ENCODE measurements around the gene FRMD1. TPM values are rescaled to one million over a fixed set of nuclear protein-coding genes. Genes with fewer than 3 reads are reported as not detected.

Gene FRMD1
- total RNA-seq, 1 experiment from 2014 or later, result not detected

GRCh38 chr6:168005796-168006195 is 73.2 kb downstream of the FRMD1 start:
- DNase-seq (ENCODE audit: low spot score), result no peak

GRCh38 chr6:168004945-168005344 is 74.1 kb downstream of the FRMD1 start:
- no peak for DNase-seq (ENCODE audit: low spot score)

GRCh38 chr6:168004023-168004422 is 75.0 kb downstream of the FRMD1 start:
- DNase-seq (ENCODE audit: low spot score), result no peak

Other genes with a start within 250 kb of the FRMD1 start
- not detected in 2 replicates for gene KIF25, start 81.5 kb downstream of the FRMD1 start, total RNA-seq (2014; rRNA removed; shearing (Covaris generic))
- gene DACT2, start 240.6 kb upstream of the FRMD1 start, total RNA-seq (2014; rRNA removed; shearing (Covaris generic)), result not detected in 2 replicates